Thoracic aorta (tissue), 2 donors: ENCODE results near the gene TMEM191C. TPM values are rescaled to one million over a fixed set of nuclear protein-coding genes. Genes with fewer than 3 reads are reported as not detected.

Experiments used
- ATAC-seq: fragments of 150-250 bp; one replicate; pipeline ENCODE4 v1.8.0; 2017; ENCODE audit warnings: low read depth; ENCODE audit not compliant: insufficient number of reproducible peaks, low FRiP score
- DNase-seq: peaks from one replicate; pipeline ENCODE4 v3.0.0-alpha.2; 2020; ENCODE audit warnings: low spot score
- H3K27ac ChIP-seq, 2 donors: fragments of 200-600 bp; sonication (generic); 1 replicate in 1 of 2; 2 replicates in 1 of 2; pipeline ENCODE4 v1.5.1; 2016; ENCODE audit warnings: mild to moderate bottlenecking in 2 of 2, moderate library complexity in 2 of 2
- H3K27me3 ChIP-seq: fragments of 200-600 bp; sonication (generic); replicated peaks from 2 replicates; pipeline ENCODE4 v1.6.0; 2016; ENCODE audit warnings: mild to moderate bottlenecking; ENCODE audit not compliant: insufficient read depth
- H3K36me3 ChIP-seq: fragments of 200-600 bp; sonication (generic); one replicate; pipeline ENCODE4 v1.5.1; 2016
- H3K4me1 ChIP-seq, 2 donors: fragments of 200-600 bp; sonication (generic); 1 replicate in 1 of 2; 2 replicates in 1 of 2; pipeline versions ENCODE4 v1.5.1 to v1.6.0; 2016; ENCODE audit warnings: low read depth in 2 of 2, mild to moderate bottlenecking in 1 of 2; ENCODE audit not compliant: control insufficient read depth in 1 of 2
- H3K4me3 ChIP-seq: fragments of 200-600 bp; sonication (generic); 2 replicates; pipeline ENCODE4 v1.5.1; 2016; ENCODE audit warnings: mild to moderate bottlenecking
- H3K9me3 ChIP-seq: fragments of 200-600 bp; sonication (generic); 2 replicates; pipeline ENCODE4 v1.5.1; 2016
- CTCF ChIP-seq: fragments of 200-600 bp; sonication (generic); IDR thresholded peaks from one replicate; pipeline ENCODE4 v1.5.1; 2019; ENCODE audit warnings: antibody characterized with exemption
- total RNA-seq, 2 donors: library from RNA; depleted of rRNA; stranded (reverse); fragments of >200 nt; gene quantifications; one replicate each; pipeline versions ENCODE4 v1.1.0 to v1.2.3, GENCODE V29; 2016

Gene TMEM191C
- total RNA-seq, 2 donors from 2014 or later = 0.27 to 0.63 TPM

DNA sequence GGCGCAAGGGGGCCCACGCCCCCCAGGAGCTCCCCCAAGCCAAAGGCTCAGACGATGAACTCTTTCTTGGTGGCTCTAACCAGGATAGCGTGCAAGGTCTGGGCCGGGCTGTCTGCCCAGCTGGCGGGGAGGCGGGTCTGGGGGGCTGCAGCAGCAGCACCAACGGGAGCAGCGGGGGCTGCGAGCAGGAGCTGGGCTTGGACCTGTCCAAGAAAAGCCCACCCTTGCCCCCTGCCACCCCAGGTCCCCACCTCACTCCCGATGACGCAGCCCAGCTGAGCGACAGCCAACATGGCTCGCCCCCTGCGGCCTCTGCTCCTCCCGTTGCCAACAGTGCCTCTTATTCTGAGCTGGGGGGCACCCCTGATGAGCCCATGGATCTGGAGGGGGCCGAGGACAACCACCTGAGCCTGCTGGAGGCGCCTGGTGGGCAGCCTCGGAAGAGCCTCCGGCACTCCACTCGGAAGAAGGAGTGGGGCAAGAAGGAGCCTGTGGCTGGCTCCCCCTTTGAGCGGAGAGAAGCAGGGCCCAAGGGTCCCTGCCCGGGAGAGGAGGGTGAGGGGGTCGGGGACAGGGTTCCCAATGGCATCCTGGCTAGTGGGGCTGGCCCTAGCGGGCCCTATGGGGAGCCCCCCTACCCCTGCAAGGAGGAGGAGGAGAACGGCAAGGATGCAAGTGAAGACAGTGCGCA lies 21.6 kb upstream of the TMEM191C start:
- no peak for TF ChIP-seq CTCF
- ATAC-seq = no peak
- Histone ChIP-seq H3K27ac (no peak overlapping the region), H3K36me3 (peaks cover 22% of the 10 kb centered on the region), H3K4me3 (no peak overlapping the region), H3K27me3 (no peaks in the 10 kb centered on the region), H3K9me3 (no peaks in the 10 kb centered on the region), H3K4me1 (no peaks in the 10 kb centered on the region)
- no peak for DNase-seq

DNA sequence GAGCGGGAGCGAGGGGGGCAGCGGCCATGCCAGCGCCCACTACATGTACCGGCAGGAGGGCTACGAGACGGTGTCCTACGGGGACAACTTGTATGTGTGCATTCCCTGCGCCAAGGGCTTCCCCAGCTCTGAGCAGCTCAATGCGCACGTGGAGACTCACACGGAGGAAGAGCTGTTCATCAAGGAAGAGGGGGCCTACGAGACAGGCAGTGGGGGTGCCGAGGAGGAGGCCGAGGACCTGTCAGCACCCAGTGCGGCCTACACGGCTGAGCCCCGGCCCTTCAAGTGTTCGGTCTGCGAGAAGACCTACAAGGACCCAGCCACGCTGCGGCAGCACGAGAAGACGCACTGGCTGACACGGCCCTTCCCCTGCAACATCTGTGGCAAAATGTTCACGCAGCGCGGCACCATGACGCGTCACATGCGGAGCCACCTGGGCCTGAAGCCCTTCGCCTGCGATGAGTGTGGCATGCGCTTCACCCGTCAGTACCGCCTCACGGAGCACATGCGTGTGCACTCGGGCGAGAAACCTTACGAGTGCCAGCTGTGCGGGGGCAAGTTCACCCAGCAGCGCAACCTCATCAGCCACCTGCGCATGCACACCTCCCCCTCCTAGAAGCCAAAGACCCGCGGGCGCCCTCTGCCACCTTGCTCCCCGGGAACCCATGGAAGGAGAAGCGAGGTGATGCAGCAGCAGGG lies 20.9 kb upstream of the TMEM191C start:
- ATAC-seq (no peak), DNase-seq (no peak)
- H3K27ac ChIP-seq = no peak overlapping the region
- peaks cover 22% of the 10 kb centered on the region for H3K36me3 ChIP-seq
- H3K4me1 ChIP-seq = no peaks in the 10 kb centered on the region
- no peak overlapping the region for H3K4me3 ChIP-seq
- no peaks in the 10 kb centered on the region for H3K9me3 ChIP-seq
- no peak for TF ChIP-seq CTCF
- H3K27me3 ChIP-seq = no peaks in the 10 kb centered on the region

DNA sequence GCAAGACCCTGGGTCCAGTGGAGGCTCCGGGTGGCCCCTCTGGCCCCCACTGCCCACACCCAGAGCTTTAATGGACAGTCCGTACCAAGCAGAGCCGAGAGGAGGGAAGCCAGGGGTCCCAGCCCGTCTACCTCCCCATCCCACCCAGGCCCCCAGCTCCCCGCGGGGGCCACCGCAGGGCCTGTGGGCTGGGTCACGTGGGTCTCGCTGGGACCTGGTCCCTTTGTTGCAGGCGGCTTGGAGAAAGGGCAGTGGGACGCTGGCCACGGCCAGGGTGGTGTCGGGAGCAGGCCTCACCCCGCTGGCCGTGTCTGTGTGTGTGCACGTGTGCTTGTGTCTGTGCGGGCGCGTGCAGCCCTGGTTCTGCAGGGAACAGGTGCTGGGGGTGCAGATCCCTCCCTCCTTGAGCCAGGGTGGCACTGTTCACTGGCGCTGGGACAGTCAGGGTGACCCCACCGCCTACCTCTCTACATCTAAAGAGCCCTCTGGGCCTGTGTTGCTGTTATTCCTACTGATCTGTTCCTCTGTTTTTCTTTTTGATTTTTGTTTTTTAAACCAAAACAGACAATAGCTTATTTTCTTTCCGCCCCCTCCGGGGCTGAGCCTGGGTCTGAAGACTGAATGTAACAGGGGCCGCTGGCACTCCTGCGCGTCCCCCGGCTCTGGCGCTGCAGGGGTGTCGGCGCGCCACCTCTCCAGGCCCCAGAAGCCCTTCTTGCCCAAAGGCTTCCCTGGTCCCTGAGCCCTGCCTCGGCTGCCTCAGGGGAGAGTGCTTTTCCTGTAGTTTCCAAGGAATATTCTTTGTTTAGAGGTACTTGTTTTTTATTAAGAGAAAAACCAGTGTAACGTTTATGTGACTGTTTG lies 20.1 kb upstream of the TMEM191C start:
- ATAC-seq (no peak), DNase-seq (no peak)
- Histone ChIP-seq H3K27ac (no peak overlapping the region), H3K4me1 (no peaks in the 10 kb centered on the region), H3K36me3 (peaks cover 22% of the 10 kb centered on the region), H3K27me3 (no peaks in the 10 kb centered on the region), H3K4me3 (no peak overlapping the region), H3K9me3 (no peaks in the 10 kb centered on the region)
- no peak for TF ChIP-seq CTCF

- Histone ChIP-seq H3K4me1 (no peaks in the 10 kb centered on the region), H3K36me3 (peaks cover 22% of the 10 kb centered on the region), H3K27me3 (no peaks in the 10 kb centered on the region), H3K4me3 (no peak overlapping the region), H3K9me3 (no peaks in the 10 kb centered on the region), H3K27ac (no peak overlapping the region)
- DNase-seq (no peak), ATAC-seq (no peak)
- no peak for TF ChIP-seq CTCF
Measured at GRCh38 chr22:21447694-21448402, 19.3 kb upstream of the TMEM191C start.
